Lower leg skin (tissue), 4 donors: ENCODE measurements around the gene LIMK2. TPM values are rescaled to one million over a fixed set of nuclear protein-coding genes. Genes with fewer than 3 reads are reported as not detected.
"Not testable (repeated sequence)": the region's sequence is repeated elsewhere in the genome, so short reads cannot be mapped to it uniquely, and the experiment has no call there.

ENCODE experiments used
- DNase-seq, 2 donors: peaks; one replicate each; pipeline ENCODE4 v3.0.0-alpha.2; 2019; ENCODE audit warnings: low spot score in 2 of 2
- H3K4me3 ChIP-seq: fragments of 200-600 bp; sonication (generic); 2 replicates; pipeline ENCODE4 v1.5.1; 2017; ENCODE audit warnings: mild to moderate bottlenecking, low read depth; ENCODE audit not compliant: poor library complexity, severe bottlenecking
- POLR2A ChIP-seq, 2 donors: fragments of 450-650 bp; IDR thresholded peaks; one replicate each; pipeline ENCODE4 v1.6.1; 2016 to 2017; ENCODE audit warnings: antibody characterized with exemption in 2 of 2, mild to moderate bottlenecking in 1 of 2, moderate library complexity in 1 of 2
- WGBS, 2 donors: methylation state at CpG; one replicate each; pipeline ENCODE4 v1.1.5; 2018; 5-methylcytosine and 5-hydroxymethylcytosine counted together
- intact Hi-C: fragments of 100-400 bp; cut with DNase I; formaldehyde crosslinking; loops from one replicate; pipeline ENCODE4 v1.15.0; 2023; ENCODE audit warnings: low total_unique reads
- total RNA-seq, 4 donors: library from RNA; depleted of rRNA; stranded (reverse); fragments of >200 nt; gene quantifications; one replicate each; pipeline ENCODE4 v1.1.0, GENCODE V29; 2016
- TF ChIP-seq, protein P1 (sequence below), 3 donors: fragments of 450-650 bp; IDR thresholded peaks; one replicate each; pipeline ENCODE4 v1.5.1; 2016; ENCODE audit warnings: antibody characterized with exemption in 3 of 3, mild to moderate bottlenecking in 3 of 3, moderate library complexity in 2 of 3

LIMK2 gene
- total RNA-seq, 4 donors from 2014 or later: 135 to 218 (median 168) TPM

GRCh38 chr22:31215018-31215535, 3.0 kb downstream of the LIMK2 start:
- DNase-seq: no peak
- intact Hi-C loops: no loop called here
- TF ChIP-seq, protein P1, sequence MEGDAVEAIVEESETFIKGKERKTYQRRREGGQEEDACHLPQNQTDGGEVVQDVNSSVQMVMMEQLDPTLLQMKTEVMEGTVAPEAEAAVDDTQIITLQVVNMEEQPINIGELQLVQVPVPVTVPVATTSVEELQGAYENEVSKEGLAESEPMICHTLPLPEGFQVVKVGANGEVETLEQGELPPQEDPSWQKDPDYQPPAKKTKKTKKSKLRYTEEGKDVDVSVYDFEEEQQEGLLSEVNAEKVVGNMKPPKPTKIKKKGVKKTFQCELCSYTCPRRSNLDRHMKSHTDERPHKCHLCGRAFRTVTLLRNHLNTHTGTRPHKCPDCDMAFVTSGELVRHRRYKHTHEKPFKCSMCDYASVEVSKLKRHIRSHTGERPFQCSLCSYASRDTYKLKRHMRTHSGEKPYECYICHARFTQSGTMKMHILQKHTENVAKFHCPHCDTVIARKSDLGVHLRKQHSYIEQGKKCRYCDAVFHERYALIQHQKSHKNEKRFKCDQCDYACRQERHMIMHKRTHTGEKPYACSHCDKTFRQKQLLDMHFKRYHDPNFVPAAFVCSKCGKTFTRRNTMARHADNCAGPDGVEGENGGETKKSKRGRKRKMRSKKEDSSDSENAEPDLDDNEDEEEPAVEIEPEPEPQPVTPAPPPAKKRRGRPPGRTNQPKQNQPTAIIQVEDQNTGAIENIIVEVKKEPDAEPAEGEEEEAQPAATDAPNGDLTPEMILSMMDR (IDR thresholded peaks at IDR 0.05): no peak
- no peak for TF ChIP-seq POLR2A (IDR thresholded peaks at IDR 0.05)
- WGBS, 2 donors: 94% methylated on average over 6 of the region's 6 CpGs
- H3K4me3 ChIP-seq: no peak overlapping the region

GRCh38 chr22:31218565-31219262, 6.6 kb downstream of the LIMK2 start:
- 45 to 57% methylated on average over 4 of the region's 4 CpGs for WGBS, 2 donors
- intact Hi-C loops: no loop called here
- DNase-seq: no peak
- H3K4me3 ChIP-seq: no peak overlapping the region
- TF ChIP-seq, protein P1 (IDR thresholded peaks at IDR 0.05): no peak
- no peak for TF ChIP-seq POLR2A (IDR thresholded peaks at IDR 0.05)

GRCh38 chr22:31221084-31221483, 9.0 kb downstream of the LIMK2 start:
- DNase-seq: no peak
- TF ChIP-seq, protein P1 (IDR thresholded peaks at IDR 0.05): no peak
- TF ChIP-seq POLR2A (IDR thresholded peaks at IDR 0.05): no peak
- 86 to 90% methylated on average over 4 of the region's 4 CpGs for WGBS, 2 donors
- intact Hi-C loops: no loop called here
- H3K4me3 ChIP-seq: no peak overlapping the region

GRCh38 chr22:31222736-31223135, 10.6 kb downstream of the LIMK2 start:
- 93% methylated on average over 5 of the region's 5 CpGs for WGBS, 2 donors
- DNase-seq: no peak
- intact Hi-C loops: no loop called here
- TF ChIP-seq, protein P1 (IDR thresholded peaks at IDR 0.05): no peak
- no peak for TF ChIP-seq POLR2A (IDR thresholded peaks at IDR 0.05)
- H3K4me3 ChIP-seq: no peak overlapping the region

GRCh38 chr22:31223786-31224191, 11.7 kb downstream of the LIMK2 start:
- DNase-seq: no peak
- no peak overlapping the region for H3K4me3 ChIP-seq
- TF ChIP-seq, protein P1 (IDR thresholded peaks at IDR 0.05): no peak
- TF ChIP-seq POLR2A (IDR thresholded peaks at IDR 0.05): no peak
- intact Hi-C loops: no loop called here
- 62 to 74% methylated on average over 3 of the region's 3 CpGs for WGBS, 2 donors

GRCh38 chr22:31224691-31225090, 12.6 kb downstream of the LIMK2 start:
- H3K4me3 ChIP-seq, intact Hi-C loops, DNase-seq: not testable (repeated sequence)
- 80 to 96% methylated on average over 4 of the region's 4 CpGs for whole genome bisulfite sequencing, 2 donors
